Vagina (tissue), 2 donors: Measurements from ENCODE around the gene LPP. TPM values are rescaled to one million over a fixed set of nuclear protein-coding genes. Genes with fewer than 3 reads are reported as not detected.

Experiments
- DNase-seq, 2 donors: peaks; one replicate each; pipeline ENCODE4 v3.0.0-alpha.2; 2017; ENCODE audit errors: extremely low spot score in 2 of 2
- H3K27ac ChIP-seq: fragments of 200-600 bp; sonication (generic); one replicate; pipeline ENCODE4 v1.5.1; 2019
- H3K27me3 ChIP-seq: fragments of 200-600 bp; sonication (generic); one replicate; pipeline ENCODE4 v1.5.1; 2019
- H3K36me3 ChIP-seq, 2 donors: fragments of 200-600 bp; sonication (generic); one replicate each; pipeline ENCODE4 v1.5.1; 2017 to 2019
- H3K4me1 ChIP-seq: fragments of 200-600 bp; sonication (generic); one replicate; pipeline ENCODE4 v1.5.1; 2019
- H3K4me3 ChIP-seq, 2 donors: fragments of 200-600 bp; sonication (generic); 1 replicate in 1 of 2; 2 replicates in 1 of 2; pipeline ENCODE4 v1.5.1; 2016 to 2019
- H3K9me3 ChIP-seq: fragments of 200-600 bp; sonication (generic); one replicate; pipeline ENCODE4 v1.5.1; 2019
- CTCF ChIP-seq, 3 experiments: fragments of 450-650 bp in 2 of 3; fragments of 200-600 bp in 1 of 3; sonication (generic) in 1 of 3; IDR thresholded peaks; one replicate each; pipeline ENCODE4 v1.5.1; 2017 to 2019; ENCODE audit warnings: antibody characterized with exemption in 3 of 3, mild to moderate bottlenecking in 2 of 3, moderate library complexity in 2 of 3
- POLR2A ChIP-seq, 2 donors: fragments of 450-650 bp; IDR thresholded peaks; one replicate each; pipeline ENCODE4 v1.6.1; 2017; ENCODE audit warnings: antibody characterized with exemption in 2 of 2, mild to moderate bottlenecking in 2 of 2, moderate library complexity in 2 of 2
- POLR2AphosphoS5 ChIP-seq, 2 donors: sonication (generic); formaldehyde crosslinking; IDR thresholded peaks; one replicate each; pipeline ENCODE4 v1.9.0; 2017; ENCODE audit warnings: antibody characterized with exemption in 2 of 2, mild to moderate bottlenecking in 2 of 2, low read depth in 1 of 2; ENCODE audit not compliant: insufficient read depth in 1 of 2
- intact Hi-C: fragments of 100-400 bp; cut with DNase I; formaldehyde crosslinking; loops from one replicate; pipeline ENCODE4 v1.15.1; 2023
- total RNA-seq: library from RNA; depleted of rRNA; stranded (reverse); fragments of >200 nt; gene quantifications from one replicate; pipeline ENCODE4 v1.2.3, GENCODE V29; 2016

Gene LPP
- total RNA-seq, 1 donor from 2014 or later: 248 TPM

GRCh38 chr3:188589071-188589470 lies 435.1 kb downstream of the LPP start:
- no peak overlapping the region for H3K27ac ChIP-seq
- H3K9me3 ChIP-seq: no peaks in the 10 kb centered on the region
- intact Hi-C loops: no loop called here
- no peaks in the 10 kb centered on the region for H3K36me3 ChIP-seq
- TF ChIP-seq POLR2AphosphoS5 (IDR thresholded peaks at IDR 0.05; ENCODE audit: insufficient read depth in 1 of 2, low read depth in 1 of 2) (no peak), CTCF (IDR thresholded peaks at IDR 0.05) (no peak)
- no peak overlapping the region for H3K4me3 ChIP-seq
- DNase-seq: no peak
- H3K4me1 ChIP-seq: peaks cover 18% of the 10 kb centered on the region
- no peaks in the 10 kb centered on the region for H3K27me3 ChIP-seq

- Histone ChIP-seq H3K4me1 (peaks cover 14% of the 10 kb centered on the region), H3K9me3 (no peaks in the 10 kb centered on the region), H3K36me3 (no peaks in the 10 kb centered on the region), H3K4me3 (no peak overlapping the region), H3K27me3 (no peaks in the 10 kb centered on the region), H3K27ac (no peak overlapping the region)
- intact Hi-C loops: no loop called here
- DNase-seq: no peak
- no peak for TF ChIP-seq POLR2AphosphoS5 (IDR thresholded peaks at IDR 0.05; ENCODE audit: insufficient read depth in 1 of 2, low read depth in 1 of 2)
- no peak for TF ChIP-seq CTCF (IDR thresholded peaks at IDR 0.05)
- no peak for TF ChIP-seq POLR2A (IDR thresholded peaks at IDR 0.05)
These were observed 435.8 kb downstream of the LPP start for GRCh38 chr3:188589771-188590170.

- no peak overlapping the region for H3K27ac ChIP-seq
- intact Hi-C loops: no loop called here
- H3K4me1 ChIP-seq: peaks cover 7% of the 10 kb centered on the region
These were observed 436.6 kb downstream of the LPP start for GRCh38 chr3:188590557-188590956.

GRCh38 chr3:188594139-188594538 lies 440.2 kb downstream of the LPP start:
- no peaks in the 10 kb centered on the region for H3K27me3 ChIP-seq
- H3K27ac ChIP-seq: no peak overlapping the region
- no peaks in the 10 kb centered on the region for H3K9me3 ChIP-seq
- intact Hi-C loops: no loop called here
- no peak overlapping the region for H3K4me3 ChIP-seq
- H3K4me1 ChIP-seq: peaks cover 8% of the 10 kb centered on the region
- TF ChIP-seq POLR2AphosphoS5 (IDR thresholded peaks at IDR 0.05; ENCODE audit: insufficient read depth in 1 of 2, low read depth in 1 of 2): no peak
- no peak for TF ChIP-seq CTCF (IDR thresholded peaks at IDR 0.05)
- no peak for TF ChIP-seq POLR2A (IDR thresholded peaks at IDR 0.05)
- H3K36me3 ChIP-seq: no peaks in the 10 kb centered on the region
- no peak for DNase-seq

More at GRCh38 chr3:188590557-188590956, 436.6 kb downstream of the LPP start:
- no peaks in the 10 kb centered on the region for H3K27me3 ChIP-seq
- no peaks in the 10 kb centered on the region for H3K9me3 ChIP-seq
- H3K36me3 ChIP-seq: no peaks in the 10 kb centered on the region
- DNase-seq: no peak
- H3K4me3 ChIP-seq: no peak overlapping the region
- TF ChIP-seq CTCF (IDR thresholded peaks at IDR 0.05) (no peak), POLR2AphosphoS5 (IDR thresholded peaks at IDR 0.05; ENCODE audit: insufficient read depth in 1 of 2, low read depth in 1 of 2) (no peak), POLR2A (IDR thresholded peaks at IDR 0.05) (no peak)

GRCh38 chr3:188595890-188596376 lies 442.0 kb downstream of the LPP start:
- Histone ChIP-seq H3K36me3 (no peaks in the 10 kb centered on the region), H3K4me3 (no peak overlapping the region), H3K9me3 (no peaks in the 10 kb centered on the region), H3K27ac (no peak overlapping the region), H3K4me1 (peaks cover 8% of the 10 kb centered on the region), H3K27me3 (no peaks in the 10 kb centered on the region)
- TF ChIP-seq POLR2A (IDR thresholded peaks at IDR 0.05) (no peak), CTCF (IDR thresholded peaks at IDR 0.05) (no peak), POLR2AphosphoS5 (IDR thresholded peaks at IDR 0.05; ENCODE audit: insufficient read depth in 1 of 2, low read depth in 1 of 2) (no peak)
- DNase-seq: no peak
- intact Hi-C loops: no loop called here
